NB4 (cell line): ENCODE data around the gene ANAPC1.
"Not testable (repeated sequence)": the region's sequence is repeated elsewhere in the genome, so short reads cannot be mapped to it uniquely, and the experiment has no call there.

Experiments
- DNase-seq: peaks from one replicate; pipeline ENCODE4 v3.0.0; 2010; ENCODE audit warnings: low read depth
- H3K4me3 ChIP-seq: one replicate; pipeline ENCODE4 v1.5.1; 2011; ENCODE audit warnings: mild to moderate bottlenecking, low read depth, low read length, moderate library complexity
- MYC ChIP-seq: IDR thresholded peaks from 2 replicates; pipeline ENCODE4 v1.6.1; 2011; ENCODE audit warnings: low read depth, low read length
- POLR2A ChIP-seq: IDR thresholded peaks from 2 replicates; pipeline ENCODE4 v1.6.1; 2011; ENCODE audit warnings: mild to moderate bottlenecking; ENCODE audit not compliant: insufficient read length; ENCODE audit errors: extremely low read depth
- TF ChIP-seq, protein P1 (sequence below): IDR thresholded peaks from one replicate; pipeline ENCODE4 v1.5.1; 2012; ENCODE audit warnings: low read depth, low read length
- TF ChIP-seq, protein P2 (sequence below): IDR thresholded peaks from 2 replicates; pipeline ENCODE4 v1.6.1; 2011; ENCODE audit warnings: low read depth, low read length

The ANAPC1 gene

DNA sequence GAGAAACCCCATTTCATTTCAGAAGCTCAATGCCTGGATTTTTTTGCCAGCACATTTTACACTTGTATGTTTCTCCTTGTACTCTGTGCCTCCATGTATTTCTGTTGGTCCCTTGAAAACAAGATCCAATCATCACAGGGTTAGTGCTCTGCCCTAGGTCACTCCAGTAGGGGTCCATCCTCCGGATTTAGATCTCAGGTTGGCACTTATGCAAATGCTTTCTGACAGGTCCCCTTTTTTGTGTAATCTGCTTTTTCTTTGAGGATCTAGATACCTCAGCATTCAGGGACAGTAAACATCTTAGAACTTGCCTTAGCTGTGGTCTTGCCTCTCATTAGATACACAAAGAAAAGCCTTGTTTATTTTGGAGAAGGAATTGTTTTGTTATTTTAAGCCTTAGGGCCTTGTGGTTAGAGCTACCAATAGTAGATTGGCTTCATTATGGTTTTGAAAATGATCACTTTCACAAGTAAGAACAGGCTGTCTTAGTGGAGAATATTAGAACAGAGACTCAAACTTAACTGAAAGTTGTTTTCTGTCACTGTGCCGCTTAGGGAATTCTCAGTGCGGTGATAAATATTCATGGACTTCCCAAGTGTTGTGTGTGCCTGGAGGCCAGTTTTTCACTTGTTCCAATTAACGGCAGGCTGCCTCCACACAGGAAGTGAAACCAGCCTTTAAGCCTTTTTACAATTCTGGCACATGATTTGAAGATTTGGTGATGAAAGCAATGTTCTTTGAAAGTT lies 22.2 kb upstream of the ANAPC1 start:
- H3K4me3 ChIP-seq = no peak overlapping the region
- DNase-seq = peak; percentile 55
- no peak for TF ChIP-seq POLR2A
- TF ChIP-seq, protein P1, sequence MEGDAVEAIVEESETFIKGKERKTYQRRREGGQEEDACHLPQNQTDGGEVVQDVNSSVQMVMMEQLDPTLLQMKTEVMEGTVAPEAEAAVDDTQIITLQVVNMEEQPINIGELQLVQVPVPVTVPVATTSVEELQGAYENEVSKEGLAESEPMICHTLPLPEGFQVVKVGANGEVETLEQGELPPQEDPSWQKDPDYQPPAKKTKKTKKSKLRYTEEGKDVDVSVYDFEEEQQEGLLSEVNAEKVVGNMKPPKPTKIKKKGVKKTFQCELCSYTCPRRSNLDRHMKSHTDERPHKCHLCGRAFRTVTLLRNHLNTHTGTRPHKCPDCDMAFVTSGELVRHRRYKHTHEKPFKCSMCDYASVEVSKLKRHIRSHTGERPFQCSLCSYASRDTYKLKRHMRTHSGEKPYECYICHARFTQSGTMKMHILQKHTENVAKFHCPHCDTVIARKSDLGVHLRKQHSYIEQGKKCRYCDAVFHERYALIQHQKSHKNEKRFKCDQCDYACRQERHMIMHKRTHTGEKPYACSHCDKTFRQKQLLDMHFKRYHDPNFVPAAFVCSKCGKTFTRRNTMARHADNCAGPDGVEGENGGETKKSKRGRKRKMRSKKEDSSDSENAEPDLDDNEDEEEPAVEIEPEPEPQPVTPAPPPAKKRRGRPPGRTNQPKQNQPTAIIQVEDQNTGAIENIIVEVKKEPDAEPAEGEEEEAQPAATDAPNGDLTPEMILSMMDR = no peak
- TF ChIP-seq, protein P2, sequence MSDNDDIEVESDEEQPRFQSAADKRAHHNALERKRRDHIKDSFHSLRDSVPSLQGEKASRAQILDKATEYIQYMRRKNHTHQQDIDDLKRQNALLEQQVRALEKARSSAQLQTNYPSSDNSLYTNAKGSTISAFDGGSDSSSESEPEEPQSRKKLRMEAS = no peak
- TF ChIP-seq MYC = no peak

DNA sequence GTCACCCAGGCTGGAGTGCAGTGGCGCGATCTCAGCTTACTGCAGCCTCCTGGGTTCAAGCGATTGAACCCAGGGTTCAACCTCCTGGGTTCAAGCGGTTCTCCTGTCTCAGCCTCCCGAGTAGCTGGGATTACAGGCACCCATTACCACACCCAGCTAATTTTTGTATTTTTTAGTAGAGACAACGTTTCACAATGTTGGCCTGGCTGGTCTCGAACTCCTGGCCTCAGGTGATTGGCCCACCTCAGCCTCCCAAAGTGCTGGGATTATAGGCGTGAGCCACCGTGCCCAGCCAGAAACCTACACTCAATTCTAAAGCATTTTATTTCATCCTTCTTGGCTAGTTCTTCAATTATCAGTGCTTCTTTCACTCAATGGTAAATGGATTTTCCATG lies 21.5 kb upstream of the ANAPC1 start:
- DNase-seq, H3K4me3 ChIP-seq: not testable (repeated sequence)

DNA sequence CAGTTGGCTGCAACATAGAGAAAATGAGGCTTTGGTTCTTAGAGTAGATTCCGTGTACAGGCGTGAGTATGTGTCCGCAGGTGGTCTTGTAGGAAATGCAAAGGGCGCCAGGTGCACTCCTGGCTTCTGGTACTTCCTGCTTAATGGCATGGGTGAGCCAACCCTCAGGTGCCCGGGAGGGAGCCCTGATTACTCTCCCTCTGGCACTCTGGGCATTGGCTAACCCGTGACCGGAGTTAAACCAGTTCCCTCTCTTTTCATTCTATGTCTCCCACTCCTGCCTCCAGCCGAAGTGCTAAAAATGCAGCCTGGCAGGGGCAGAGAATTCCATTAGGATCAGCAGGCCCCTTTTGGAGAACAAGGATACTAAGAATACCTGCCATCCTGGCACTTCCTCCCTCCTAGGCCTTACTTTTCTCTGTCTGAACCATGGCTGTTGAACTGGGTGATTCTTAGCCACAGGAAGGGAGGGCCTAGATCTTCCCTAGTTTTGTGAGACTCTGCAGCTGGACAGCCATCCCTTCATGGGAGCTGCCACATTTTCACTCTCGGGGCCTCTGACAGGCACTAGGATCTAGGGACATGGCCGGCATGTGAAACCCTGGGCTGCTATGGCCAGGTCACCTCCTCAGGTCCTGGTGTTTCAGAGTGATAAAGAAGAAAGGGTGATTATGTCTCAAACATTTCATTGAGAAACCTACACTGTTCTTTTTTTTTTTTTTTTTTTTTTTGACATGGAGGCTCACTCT lies 20.9 kb upstream of the ANAPC1 start:
- no peak for DNase-seq
- TF ChIP-seq, protein P1 = no peak
- TF ChIP-seq, protein P2 = no peak
- TF ChIP-seq MYC = no peak
- TF ChIP-seq POLR2A = no peak
- no peak overlapping the region for H3K4me3 ChIP-seq

DNA sequence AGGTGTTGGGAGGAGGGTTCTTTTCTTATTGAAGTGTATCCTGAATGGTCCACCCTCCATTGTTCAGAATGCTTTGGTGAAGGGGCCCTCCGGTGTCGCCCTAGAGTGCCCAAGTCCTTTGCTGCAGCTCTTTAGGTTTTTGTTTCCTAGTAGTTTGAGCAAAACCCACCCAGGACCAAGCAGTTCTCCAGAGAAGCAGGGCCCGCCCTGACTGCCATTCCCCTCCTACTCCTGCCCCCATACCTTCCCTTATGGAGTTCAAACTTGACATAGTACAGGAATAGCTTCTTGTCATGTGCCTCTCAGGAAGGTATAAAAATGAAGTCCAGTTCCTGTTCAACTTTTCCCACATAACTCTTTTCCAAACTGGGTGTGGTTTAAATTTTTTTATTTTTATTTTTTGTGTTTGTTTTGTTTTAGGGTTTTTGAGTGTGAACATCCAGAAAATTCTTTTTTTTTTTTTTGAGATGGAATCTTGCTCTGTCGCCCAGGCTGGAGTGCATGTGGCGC lies 20.0 kb upstream of the ANAPC1 start:
- TF ChIP-seq, protein P1 = no peak
- TF ChIP-seq, protein P2 = no peak
- no peak for TF ChIP-seq POLR2A
- no peak overlapping the region for H3K4me3 ChIP-seq

DNA sequence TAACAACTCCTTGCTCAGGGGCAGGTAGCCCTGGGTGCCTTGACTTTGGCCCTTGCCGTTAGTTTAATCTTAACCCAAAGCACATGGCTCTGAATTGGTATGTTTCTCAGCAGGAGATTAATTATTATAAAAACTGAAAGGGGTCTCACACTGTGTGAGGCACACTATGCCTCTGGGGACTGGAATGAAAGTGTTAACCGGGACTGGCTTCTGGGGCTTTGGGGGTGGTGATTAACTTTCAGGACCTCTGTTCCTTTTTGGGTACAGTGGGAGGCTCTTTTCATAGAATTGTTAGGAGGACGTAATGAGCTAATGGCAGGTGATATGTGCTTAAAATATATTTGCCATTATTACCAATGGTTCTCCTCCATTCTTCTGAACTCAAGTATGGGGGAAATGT lies 19.5 kb upstream of the ANAPC1 start:
- H3K4me3 ChIP-seq = no peak overlapping the region
- TF ChIP-seq, protein P2 = no peak
- no peak for TF ChIP-seq MYC
- TF ChIP-seq, protein P1 = no peak
- no peak for TF ChIP-seq POLR2A
- DNase-seq = no peak

More for the DNA sequence above, 20.0 kb upstream of the ANAPC1 start:
- no peak for DNase-seq

DNA sequence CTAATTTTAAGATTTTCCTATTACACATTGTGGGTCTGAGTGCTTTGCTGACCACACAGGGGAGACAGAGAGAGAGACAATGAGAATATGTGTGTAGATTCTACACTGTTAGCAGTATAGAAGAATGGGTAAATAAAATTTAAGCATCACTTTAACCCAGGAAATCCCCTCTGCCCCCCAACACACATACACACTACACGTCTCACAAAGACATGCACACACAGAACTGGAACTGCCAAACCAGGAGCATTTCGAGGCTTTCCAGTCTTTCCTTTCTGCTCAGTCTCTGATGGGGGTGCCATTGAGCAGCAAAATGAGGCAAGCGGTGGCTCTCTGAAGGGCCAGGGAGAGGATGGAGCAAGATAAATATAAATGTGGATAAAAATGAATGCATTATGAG lies 16.9 kb upstream of the ANAPC1 start:
- no peak overlapping the region for H3K4me3 ChIP-seq
- TF ChIP-seq, protein P2 = no peak
- TF ChIP-seq, protein P1 = peak; percentile 46
- DNase-seq = peak; percentile 71
